ENCODE results near the gene ZNF749.

- TF ChIP-seq NFYB (IDR thresholded peaks at IDR 0.05; ENCODE audit: insufficient read depth, low read depth, low read length): no peak
- TF ChIP-seq CEBPB (IDR thresholded peaks at IDR 0.05; ENCODE audit: borderline replicate concordance in 1 of 2, low read depth in 2 of 2, low read length in 2 of 2): no peak
- no peak for TF ChIP-seq SUZ12 (IDR thresholded peaks at IDR 0.05; ENCODE audit: unreplicated experiment)
- no peak for TF ChIP-seq JUNB (IDR thresholded peaks at IDR 0.05)
- TF ChIP-seq SMC3 (IDR thresholded peaks at IDR 0.05; ENCODE audit: borderline replicate concordance, low read length): no peak
- TF ChIP-seq, protein P1, sequence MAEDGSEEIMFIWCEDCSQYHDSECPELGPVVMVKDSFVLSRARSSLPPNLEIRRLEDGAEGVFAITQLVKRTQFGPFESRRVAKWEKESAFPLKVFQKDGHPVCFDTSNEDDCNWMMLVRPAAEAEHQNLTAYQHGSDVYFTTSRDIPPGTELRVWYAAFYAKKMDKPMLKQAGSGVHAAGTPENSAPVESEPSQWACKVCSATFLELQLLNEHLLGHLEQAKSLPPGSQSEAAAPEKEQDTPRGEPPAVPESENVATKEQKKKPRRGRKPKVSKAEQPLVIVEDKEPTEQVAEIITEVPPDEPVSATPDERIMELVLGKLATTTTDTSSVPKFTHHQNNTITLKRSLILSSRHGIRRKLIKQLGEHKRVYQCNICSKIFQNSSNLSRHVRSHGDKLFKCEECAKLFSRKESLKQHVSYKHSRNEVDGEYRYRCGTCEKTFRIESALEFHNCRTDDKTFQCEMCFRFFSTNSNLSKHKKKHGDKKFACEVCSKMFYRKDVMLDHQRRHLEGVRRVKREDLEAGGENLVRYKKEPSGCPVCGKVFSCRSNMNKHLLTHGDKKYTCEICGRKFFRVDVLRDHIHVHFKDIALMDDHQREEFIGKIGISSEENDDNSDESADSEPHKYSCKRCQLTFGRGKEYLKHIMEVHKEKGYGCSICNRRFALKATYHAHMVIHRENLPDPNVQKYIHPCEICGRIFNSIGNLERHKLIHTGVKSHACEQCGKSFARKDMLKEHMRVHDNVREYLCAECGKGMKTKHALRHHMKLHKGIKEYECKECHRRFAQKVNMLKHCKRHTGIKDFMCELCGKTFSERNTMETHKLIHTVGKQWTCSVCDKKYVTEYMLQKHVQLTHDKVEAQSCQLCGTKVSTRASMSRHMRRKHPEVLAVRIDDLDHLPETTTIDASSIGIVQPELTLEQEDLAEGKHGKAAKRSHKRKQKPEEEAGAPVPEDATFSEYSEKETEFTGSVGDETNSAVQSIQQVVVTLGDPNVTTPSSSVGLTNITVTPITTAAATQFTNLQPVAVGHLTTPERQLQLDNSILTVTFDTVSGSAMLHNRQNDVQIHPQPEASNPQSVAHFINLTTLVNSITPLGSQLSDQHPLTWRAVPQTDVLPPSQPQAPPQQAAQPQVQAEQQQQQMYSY (CRISPR knock-in tag; IDR thresholded peaks at IDR 0.05): no peak
- TF ChIP-seq JUND (IDR thresholded peaks at IDR 0.05; ENCODE audit: low read depth, low read length): no peak
- TF ChIP-seq MAX (IDR thresholded peaks at IDR 0.05; ENCODE audit: low read depth, low read length): no peak
- TF ChIP-seq POLR2A (IDR thresholded peaks at IDR 0.05; ENCODE audit: low read depth, low read length): no peak
Observed at GRCh38 chr19:57403737-57404563, 31.2 kb upstream of the ZNF749 start.

Data from GM12878 (cell line).